ENCODE results near the gene C3orf18.

GRCh38 chr3:50567386-50568167 is at the start of gene C3orf18:
- TF ChIP-seq CTCF (IDR thresholded peaks at IDR 0.05), result no peak
- no peak for TF ChIP-seq POLR2A (IDR thresholded peaks at IDR 0.05)

Data from testis (tissue), 2 donors.